ENCODE data around the gene ANKRD40.
A peak's percentile ranks its signal among the peaks of the same experiment; 100 is the strongest.
"Not testable (repeated sequence)": the region's sequence is repeated elsewhere in the genome, so short reads cannot be mapped to it uniquely, and the experiment has no call there.

Gene ANKRD40

GRCh38 chr17:50710025-50710424, 2.3 kb upstream of the ANKRD40 start:
- DNase-seq: no peak

- DNase-seq: not testable (repeated sequence)
Observed at GRCh38 chr17:50709053-50709452, 1.3 kb upstream of the ANKRD40 start.

- no peak for DNase-seq
Observed at GRCh38 chr17:50708050-50709000, 611 bp upstream of the ANKRD40 start.

- DNase-seq: no peak
Observed at GRCh38 chr17:50703162-50703561, 4.6 kb downstream of the ANKRD40 start.

- DNase-seq: no peak
Observed at GRCh38 chr17:50699410-50699809, 8.3 kb downstream of the ANKRD40 start.

GRCh38 chr17:50697663-50698272, 9.9 kb downstream of the ANKRD40 start:
- DNase-seq: no peak

- DNase-seq: no peak
Observed at GRCh38 chr17:50697062-50697461, 10.7 kb downstream of the ANKRD40 start.

GRCh38 chr17:50696365-50696879, 11.3 kb downstream of the ANKRD40 start:
- DNase-seq: no peak

GRCh38 chr17:50693036-50693682, 14.6 kb downstream of the ANKRD40 start:
- no peak for DNase-seq

- DNase-seq: no peak
Observed at GRCh38 chr17:50692448-50693035, 15.2 kb downstream of the ANKRD40 start.

GRCh38 chr17:50691550-50692447, 15.9 kb downstream of the ANKRD40 start:
- peak in 1 of 2 experiments; percentile 6 for DNase-seq

GRCh38 chr17:50690887-50691549, 16.7 kb downstream of the ANKRD40 start:
- no peak for DNase-seq

GRCh38 chr17:50689956-50690886, 17.5 kb downstream of the ANKRD40 start:
- no peak for DNase-seq

- no peak for DNase-seq
Observed at GRCh38 chr17:50689251-50689650, 18.5 kb downstream of the ANKRD40 start.

GRCh38 chr17:50688245-50688644, 19.5 kb downstream of the ANKRD40 start:
- no peak for DNase-seq

GRCh38 chr17:50687200-50688066, 20.3 kb downstream of the ANKRD40 start:
- DNase-seq: no peak

- DNase-seq: no peak
Observed at GRCh38 chr17:50686494-50687199, 21.1 kb downstream of the ANKRD40 start.

- no peak for DNase-seq
Observed at GRCh38 chr17:50685691-50686493, 21.8 kb downstream of the ANKRD40 start.
